ENCODE results near the gene PITPNM3.
A peak's percentile ranks its signal among the peaks of the same experiment; 100 is the strongest.
"Not testable (repeated sequence)": the region's sequence is repeated elsewhere in the genome, so short reads cannot be mapped to it uniquely, and the experiment has no call there.

PITPNM3 gene

DNA sequence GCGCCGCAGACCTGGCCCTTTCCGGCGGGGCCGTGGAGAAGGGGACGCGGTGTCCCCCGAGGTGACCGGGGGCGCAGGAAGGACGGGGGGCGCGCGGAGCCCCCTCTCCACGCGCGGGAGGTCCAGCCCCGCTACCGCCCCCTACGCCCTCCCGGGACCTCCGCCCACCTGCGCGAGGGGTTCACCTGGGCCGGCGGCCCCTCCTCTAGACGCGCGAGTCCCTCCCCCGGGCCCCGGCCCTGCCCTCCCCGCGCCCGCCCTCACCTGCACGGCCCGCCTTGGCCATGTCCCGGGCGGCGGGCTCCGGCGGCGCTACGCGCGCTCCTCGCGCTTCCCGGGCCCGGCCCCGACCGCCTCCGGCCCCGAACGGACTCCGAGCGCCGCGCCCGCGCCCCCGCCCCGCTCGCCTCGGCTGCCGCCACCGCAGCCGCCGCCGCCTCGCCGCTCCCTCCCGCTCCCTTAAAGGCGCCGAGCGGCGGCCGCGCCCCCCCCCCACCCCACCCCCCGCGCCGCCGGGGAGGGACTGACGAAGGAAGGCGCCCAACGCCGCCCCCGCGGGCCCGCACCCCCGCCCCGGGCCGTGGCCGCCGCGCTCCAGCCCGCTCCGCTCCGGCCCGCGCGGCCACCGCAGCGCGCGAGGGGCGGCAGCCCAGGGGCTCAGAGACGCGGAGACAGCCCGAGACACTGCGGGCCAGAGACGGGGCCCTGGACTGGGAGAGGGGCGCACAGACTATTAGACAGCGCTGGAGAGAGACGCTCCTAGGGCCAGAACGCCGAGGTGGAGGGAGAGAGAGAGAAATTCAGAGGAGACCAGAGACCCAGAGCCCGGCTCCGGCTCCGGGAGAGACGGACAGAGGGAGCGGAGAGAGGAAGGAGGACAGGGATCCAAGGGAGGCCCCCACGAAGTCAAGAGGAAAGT, at the start of gene PITPNM3:
TSS of gene PITPNM3 (minus strand) at position 435 of the 919 bp plus-strand sequence. CDS start at position 286, 149 bp downstream.
- no peak for DNase-seq

DNA sequence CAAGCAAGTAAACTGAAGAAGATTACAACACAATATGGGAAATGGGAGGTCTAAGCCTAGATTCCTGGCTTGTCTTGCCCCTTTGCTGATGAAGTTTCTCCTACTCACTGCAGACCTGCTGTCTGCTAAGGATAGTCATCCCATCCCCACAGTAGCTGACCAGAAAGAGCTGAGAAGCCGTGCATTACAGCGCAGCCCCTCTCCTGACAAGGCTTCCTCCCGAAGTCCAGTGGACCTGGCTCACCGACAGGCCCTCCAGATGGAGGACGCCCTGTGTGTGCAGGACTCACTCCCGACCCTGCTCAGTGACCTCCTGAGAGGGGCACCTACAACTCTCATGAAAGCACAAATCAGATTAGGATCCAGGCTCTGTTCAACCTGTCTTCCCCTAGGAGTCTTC, 48.8 kb upstream of the PITPNM3 start:
- no peak for DNase-seq

DNA sequence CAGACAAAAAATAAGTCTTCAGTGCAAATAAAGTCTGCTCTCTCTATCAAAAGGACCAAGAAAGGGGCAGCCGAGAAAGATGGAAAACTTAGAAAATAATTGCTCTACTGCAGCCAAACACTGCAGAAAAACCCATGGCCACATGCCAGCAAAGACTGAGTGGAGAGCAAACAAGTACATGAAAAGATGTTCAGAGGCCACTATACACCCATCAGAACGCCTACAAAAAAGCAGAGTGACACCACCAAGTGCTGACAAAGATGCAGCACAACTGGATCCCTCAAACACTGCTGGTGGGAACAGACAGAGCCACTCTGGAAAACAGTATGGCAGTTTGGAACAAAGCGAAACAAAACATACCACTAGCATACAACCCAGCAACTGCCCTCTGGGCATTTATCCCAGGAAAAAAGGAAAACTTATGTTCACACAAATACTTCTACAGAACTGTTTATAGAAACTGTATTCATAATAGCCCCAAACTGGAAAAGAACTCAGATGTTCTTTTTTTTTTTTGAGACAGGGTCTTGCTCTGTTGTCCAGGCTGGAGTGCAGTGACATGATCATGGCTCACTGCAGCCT, 47.5 kb upstream of the PITPNM3 start:
- DNase-seq: no peak

DNA sequence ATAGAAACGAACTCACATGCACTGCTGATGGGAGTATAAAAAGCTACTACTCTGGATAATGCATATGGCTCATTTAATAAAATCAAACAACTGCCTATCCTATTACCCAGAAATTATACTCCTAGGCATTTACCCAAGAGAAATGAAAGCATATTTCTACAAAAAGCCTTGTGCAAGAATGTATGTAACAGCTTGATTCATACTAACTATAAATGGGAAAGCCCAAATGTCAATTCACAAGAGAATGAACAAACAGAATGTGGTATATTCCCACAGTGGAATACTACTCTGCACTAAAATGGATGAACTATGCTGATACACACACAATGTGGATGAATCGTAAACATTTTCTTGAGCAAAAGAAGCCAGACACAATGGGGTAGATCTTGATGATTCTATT, 45.8 kb upstream of the PITPNM3 start:
- DNase-seq: no peak

DNA sequence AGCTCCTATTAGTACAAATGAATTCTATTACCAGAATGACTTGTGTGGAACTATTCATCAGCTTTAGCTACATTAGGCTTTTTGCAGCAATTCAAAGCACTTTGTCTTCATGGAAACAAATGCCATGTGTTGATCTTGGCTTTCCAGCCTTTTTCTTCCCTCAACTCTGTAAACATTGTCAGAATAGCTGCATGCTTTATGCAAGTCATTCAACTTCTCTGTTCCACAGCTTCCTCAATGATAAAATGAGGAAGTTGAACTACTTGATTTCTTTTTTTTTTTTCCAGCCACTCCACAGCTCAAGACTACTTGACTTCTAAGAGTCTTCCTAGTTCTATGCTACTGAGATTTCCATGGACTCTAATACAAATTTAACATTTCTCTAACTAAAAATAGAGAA, 43.0 kb upstream of the PITPNM3 start:
- peak; percentile 70 for DNase-seq

DNA sequence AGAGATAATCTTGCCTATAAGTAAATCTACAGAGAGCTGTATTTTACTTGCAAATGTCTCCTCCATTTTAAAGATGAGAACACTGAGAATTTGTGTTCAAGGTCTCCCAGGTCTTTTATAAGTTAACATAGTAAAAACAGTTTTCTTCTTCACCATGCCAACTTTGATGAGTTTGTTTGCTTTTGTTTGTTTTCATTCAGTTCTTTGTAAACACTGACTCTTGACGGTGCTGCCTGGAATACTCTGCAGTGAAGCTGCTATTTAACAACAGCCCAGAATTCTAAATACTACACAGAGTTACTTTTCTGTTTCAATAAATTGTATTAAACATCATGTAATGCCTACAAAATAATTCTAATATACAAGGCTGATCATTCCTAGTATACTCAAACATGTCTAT, 41.4 kb upstream of the PITPNM3 start:
- no peak for DNase-seq

DNA sequence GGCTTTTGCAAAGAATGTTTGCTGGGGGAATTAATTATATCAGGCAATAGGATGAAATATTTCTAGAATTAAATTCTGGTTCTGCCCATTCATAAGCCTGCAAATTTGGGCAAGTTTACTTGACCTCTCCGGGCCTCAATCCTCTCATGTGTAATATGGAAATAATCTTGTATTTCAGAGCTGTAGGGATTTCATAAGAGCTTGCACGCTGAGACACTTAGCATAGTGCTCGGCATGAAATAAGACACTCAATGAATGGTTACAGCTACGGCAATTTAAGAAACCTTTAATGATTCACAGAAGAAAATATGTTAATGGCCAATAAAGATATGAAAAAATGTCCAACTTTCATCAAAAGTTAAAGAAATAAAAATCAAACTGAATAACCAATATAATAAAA, 40.6 kb upstream of the PITPNM3 start:
- no peak for DNase-seq

DNA sequence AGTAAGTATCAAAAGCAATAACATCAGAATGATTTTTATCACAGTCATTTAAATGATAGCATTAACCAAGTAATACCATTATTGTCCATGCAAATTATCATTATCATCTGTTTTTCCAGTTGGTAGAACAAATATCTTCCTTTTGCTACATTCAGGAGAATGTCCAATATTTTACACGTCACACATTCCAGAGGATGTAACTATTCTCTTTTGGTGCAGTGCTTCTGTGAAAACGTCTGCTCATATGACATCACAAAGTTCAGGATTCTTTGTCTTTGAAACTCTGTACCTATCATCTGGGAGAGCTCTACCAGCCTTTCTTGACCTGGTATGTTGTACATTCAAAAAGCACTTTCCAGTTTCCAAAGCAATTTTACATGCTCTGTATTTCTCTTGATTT, 40.2 kb upstream of the PITPNM3 start:
- no peak for DNase-seq

DNA sequence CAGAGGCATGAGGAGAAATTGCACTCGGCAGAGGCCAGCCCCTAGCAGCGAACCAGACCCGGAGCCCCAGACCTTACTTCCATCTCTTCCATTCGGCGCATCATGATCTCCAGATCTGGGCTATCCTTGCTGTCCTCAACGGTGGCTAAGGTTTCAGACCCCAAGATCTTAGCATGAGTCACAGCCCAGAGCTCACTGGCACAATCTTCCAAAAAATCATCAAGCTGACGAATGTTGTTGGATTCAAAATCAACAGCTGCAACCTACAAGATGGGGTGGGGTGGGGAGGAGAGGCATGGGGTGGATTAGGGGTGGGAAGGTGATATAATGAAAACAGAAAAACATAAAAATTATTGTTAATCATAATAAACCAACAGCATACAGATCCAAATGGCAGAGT, 39.7 kb upstream of the PITPNM3 start:
- no peak for DNase-seq

DNA sequence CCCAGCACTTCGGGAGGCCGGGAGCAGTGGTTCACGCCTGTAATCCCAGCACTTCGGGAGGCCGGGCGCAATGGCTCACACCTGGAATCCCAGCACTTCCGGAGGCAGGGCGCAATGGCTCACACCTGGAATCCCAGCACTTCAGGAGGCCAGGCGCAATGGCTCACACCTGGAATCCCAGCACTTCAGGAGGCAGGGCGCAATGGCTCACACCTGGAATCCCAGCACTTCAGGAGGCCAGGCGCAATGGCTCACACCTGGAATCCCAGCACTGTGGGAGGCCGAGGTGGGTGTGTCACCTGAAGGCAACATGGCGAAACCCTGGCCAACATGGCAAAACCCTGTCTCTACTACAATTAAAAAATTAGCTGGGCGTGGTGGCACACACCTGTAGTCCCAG, 37.0 kb upstream of the PITPNM3 start:
- not testable (repeated sequence) for DNase-seq

DNA sequence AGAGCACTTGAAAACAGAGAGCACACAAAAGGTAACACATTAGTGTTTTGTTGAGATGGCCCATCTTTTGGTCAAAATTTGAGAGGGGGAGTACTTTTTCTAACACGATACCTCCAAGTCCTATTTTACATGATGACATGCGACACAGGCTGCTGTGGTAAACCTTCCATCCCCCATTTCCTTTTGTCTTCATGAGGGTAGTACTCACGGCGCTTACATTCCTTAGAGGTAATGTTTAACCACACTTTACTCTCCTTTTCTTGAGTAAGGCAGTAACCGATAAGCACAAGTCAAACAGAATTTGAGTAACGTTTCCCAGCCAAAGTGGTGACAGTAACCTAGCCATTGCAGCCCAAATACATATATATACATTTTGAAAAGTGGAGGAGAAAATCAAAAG, 35.8 kb upstream of the PITPNM3 start:
- no peak for DNase-seq

DNA sequence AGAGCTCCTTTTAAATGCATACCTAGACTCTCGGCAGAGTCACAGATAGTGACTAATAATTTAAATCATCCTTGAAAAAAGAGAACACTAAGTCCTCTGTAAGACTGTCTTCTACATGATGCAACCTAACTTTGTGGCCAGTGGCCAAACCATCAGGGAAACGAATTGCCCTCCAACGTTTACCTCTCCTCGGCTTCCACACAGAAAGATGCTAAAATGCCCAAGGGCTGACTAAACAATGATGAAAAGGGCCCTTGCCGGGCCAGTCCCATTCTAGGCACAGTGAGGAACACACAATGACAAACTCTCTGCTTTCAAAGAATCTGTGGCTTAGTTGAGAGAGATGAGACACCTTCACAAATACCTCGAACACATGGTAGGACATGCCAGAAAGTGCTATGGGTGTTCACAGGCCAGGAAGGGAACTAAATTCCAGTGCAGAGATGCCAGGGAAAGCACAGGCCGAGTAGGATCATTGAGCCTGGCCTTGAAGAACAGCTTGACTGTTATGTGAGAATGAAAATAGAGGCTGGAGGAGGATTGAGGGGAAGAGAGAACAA, 35.3 kb upstream of the PITPNM3 start:
- no peak for DNase-seq

DNA sequence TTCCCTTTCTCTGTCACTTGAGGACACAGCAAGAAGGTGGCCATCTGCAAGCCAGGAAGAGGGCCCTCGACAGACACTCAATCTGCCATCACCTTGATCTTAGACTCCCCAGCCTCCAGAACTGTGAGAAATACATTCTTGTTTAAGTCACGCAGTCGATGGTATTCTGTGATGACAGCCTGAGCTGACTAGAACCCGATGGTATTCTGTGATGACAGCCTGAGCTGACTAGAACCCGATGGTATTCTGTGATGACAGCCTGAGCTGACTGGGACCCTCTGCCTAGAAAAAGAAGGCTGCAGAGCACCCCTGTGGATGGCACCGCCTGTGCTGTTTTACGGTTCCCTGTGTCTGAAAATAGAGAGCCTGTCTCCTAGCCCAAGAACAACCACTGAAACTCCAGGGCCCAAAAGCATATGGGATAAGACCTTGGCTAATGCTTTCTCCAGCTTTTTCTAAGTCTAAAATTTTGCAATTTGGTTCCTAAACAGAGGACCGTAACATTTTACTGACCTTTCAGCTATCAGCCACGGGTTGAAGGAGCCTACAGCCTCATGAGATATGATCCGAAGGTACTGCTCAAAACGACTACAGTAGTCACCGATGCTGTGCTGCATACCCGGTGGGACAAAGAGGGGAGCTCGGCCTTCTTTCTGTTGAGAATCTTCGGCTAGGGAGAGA, 33.1 kb upstream of the PITPNM3 start:
- no peak for DNase-seq

DNA sequence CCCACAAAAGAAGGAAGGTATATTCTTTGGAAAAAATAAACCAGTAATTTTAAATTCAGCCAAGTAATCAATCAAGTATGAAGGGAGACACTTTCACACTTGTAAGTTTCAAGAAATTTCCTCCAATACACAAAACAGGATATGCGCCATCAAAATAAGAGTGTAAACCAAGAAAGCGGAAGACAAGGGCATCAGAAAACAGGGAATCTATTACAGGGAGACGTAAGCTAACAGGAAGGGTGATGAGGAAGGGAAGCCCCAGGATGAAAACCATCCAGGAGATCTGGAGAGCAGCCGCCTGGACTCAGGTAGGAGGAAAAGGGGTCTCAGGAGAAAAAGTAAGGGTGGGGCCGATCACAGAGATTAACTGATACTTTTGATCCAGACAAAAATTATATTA, 31.8 kb upstream of the PITPNM3 start:
- DNase-seq: no peak

DNA sequence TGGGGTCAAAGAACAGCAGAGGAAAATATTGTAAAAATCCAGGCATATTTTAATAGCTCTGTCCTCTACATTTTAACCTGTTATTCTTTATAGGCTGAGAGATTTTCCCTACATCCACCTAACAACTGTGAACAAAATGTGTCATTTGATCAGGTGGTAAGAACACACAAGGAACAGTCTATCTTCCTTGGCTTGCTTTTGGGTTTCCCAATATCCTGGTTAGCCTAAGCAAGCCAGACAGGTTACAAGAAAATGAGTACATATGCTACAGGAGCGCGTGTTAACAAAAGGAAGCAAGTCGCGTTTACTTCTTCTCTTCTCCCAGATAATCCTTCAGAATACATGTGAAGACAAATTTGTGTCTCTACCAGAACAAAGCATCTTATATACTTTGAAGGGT, 31.0 kb upstream of the PITPNM3 start:
- no peak for DNase-seq

DNA sequence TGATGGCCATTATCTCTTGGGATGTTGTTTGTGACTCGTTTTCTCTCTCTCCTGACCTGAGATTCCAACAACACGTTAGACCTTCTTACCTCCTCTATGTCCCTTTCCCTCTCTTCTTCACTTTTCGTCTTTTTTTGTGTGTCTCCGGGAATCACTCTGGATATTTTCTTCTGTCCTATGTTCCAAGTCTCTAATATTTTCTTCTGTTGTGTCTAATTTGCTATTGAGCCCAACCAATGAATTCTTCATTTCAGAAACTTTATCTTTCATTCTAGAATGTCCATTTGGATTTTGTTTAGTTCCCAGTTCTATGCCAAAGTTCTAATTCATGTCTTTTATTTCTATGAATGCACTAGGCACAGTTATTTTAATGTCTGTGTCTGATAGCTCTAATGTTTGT, 27.1 kb upstream of the PITPNM3 start:
- no peak for DNase-seq

DNA sequence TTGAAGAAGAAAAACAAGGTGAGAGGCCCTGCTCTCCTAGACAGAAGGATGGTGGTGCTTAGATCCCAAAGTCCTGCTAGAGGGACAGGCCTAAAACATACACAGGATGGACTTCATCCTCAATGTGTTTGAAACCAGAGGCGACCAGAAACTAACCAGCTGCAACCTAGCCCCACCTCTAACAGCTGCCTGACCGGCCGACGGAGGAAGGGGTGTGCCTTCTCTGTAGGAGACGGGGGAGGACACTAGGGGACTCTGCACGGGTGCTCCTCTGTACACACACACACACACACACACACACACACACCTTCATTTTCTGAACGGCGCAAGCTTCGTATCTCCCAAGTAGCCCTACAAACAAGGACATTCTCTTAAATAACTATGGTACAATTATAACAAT, 24.3 kb upstream of the PITPNM3 start:
- DNase-seq: no peak

DNA sequence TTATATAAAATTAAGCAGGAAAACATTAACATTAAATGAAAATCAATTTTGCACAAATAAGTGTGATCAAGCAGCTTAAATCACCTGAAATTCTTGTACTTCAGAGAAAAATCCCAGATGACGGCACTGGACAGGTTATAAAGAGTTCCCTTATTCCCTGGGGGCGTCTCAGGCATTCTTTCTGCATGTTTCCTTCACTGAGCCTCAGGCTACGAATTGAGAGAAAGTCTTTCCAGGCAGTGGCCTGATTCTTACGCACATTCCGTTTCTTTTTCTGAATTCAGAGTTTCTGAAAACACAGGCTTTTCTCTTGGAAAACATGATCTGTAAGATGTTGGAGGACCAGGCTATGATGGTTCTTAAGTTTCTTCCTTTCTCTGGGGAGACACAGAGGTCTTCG, 22.1 kb upstream of the PITPNM3 start:
- DNase-seq: no peak

DNA sequence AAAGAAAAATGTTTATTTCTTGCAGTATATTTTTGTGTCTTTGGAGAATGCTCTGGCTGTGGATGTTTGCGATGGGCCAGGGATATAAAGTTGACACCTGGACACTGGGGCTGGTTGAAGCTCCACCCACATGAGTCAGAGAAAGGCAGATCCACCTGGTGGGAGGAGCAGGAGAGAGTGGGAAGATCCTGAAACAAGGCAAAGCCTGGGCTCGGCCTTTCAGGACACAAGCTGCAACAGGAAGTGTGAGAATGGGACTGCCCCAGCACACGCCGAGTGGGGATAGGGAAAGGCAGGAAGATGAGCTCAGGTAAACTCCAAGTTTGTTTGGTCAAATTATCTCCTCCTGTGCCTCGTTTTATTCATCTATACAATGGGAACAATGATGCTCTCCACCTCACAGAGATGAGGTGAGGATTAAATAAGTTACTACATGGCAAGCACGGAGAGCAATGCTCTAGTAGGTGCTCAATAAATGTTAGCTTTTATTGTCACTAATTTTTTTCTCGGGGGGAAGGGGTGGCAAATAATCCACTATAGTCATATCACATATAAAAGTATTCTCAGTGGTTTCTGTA, 21.4 kb upstream of the PITPNM3 start:
- no peak for DNase-seq

DNA sequence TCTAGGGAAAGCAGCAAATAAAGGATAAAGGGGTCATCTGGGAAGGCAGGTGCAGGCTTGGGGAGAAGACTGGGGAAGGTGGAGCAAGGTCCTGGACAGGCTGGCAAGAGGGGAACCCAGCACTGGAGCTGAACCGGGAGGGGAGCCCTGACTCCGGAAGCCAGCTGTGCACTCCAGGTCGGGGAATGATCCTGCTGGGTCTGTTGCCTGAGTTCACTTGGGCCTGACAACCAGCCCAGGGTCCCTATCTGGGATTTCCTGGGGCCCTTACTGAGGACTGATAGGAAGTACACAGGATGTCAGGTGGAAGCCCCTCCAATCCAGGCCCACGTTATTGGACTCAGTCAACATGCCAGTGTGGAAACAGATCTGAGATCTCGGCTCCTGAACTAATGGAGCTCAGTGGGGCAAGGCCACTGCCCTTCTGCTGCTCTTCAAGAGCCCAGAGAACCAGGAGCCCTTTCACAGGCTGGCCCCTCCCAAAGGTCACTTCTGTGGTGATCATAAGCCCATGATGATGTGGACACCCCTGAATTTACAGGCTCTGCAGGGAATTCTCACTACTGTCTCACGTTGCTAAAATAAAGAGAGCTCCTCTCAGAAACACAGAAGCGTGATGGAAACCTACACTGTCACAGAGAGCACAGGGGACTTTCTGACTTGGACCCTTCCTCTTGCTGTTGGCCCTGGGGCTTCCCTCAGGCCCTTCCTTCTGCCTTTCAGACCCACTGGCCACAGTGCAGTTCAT, 19.9 kb upstream of the PITPNM3 start:
- no peak for DNase-seq

DNA sequence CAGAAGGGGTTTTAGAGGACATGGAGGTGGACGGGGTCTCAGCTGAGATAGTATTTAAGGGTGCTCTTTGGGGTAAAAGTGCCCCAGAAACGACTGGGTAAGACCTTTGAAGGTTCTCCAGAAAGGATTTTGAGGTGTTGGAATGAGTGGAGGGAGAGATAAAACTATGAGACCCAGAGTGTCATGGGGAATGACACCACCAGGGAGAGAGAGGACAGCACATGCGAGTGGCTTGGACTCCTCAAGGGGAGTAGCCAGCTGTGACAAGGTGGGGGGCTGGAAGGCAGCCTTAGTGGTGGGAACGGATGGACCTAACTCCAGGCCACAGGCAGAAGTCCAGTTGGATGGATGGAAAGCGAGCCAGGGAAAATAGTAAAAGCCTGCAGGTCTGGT, 19.2 kb upstream of the PITPNM3 start:
- DNase-seq: no peak
